GM12878 (cell line): ENCODE results near the gene SEMA3D.

Experiments
- CHD4 ChIP-seq: fragments of 200-600 bp; sonication (generic); IDR thresholded peaks from 2 replicates; pipeline ENCODE4 v1.6.1; 2016; ENCODE audit warnings: mild to moderate bottlenecking
- MXI1 ChIP-seq: fragments of 150-350 bp; IDR thresholded peaks from 2 replicates; pipeline ENCODE4 v1.6.1; 2011; ENCODE audit warnings: low read depth, mild to moderate bottlenecking, inconsistent platforms, low read length, improper control_type of control experiment
- RAD21 ChIP-seq: IDR thresholded peaks from 2 replicates; pipeline ENCODE4 v1.6.1; 2011; ENCODE audit warnings: mild to moderate bottlenecking, low read depth, low read length, moderate library complexity; ENCODE audit not compliant: insufficient read depth
- RAD51 ChIP-seq: fragments of 450-650 bp; IDR thresholded peaks from 2 replicates; pipeline ENCODE4 v1.6.1; 2016; ENCODE audit warnings: moderate library complexity, mild to moderate bottlenecking, inconsistent platforms
- RELA ChIP-seq: fragments of 450-650 bp; IDR thresholded peaks from 2 replicates; pipeline ENCODE4 v1.8.0; 2014; ENCODE audit warnings: borderline replicate concordance; ENCODE audit not compliant: partially characterized antibody
- TF ChIP-seq, protein P1 (sequence below), 3 experiments: IDR thresholded peaks in 2 of 3; conservative IDR thresholded peaks in 1 of 3; 2 replicates each; pipeline ENCODE4 v1.5.1; 2011; ENCODE audit warnings: low read depth in 3 of 3, low read length in 3 of 3, mild to moderate bottlenecking in 3 of 3, control low read depth in 2 of 3, moderate library complexity in 2 of 3, inconsistent platforms in 1 of 3, mixed read lengths in 1 of 3; ENCODE audit not compliant: control insufficient read depth in 2 of 3, insufficient read depth in 1 of 3; ENCODE audit errors: extremely low read depth in 1 of 3
- TF ChIP-seq, protein P2 (sequence below): fragments of 450-650 bp; IDR thresholded peaks from 2 replicates; pipeline ENCODE4 v1.6.1; 2016; ENCODE audit warnings: mild to moderate bottlenecking
- TF ChIP-seq, protein P3 (sequence below): fragments of 150-350 bp; IDR thresholded peaks from 2 replicates; pipeline ENCODE4 v1.6.1; 2016; ENCODE audit warnings: low read depth, low read length

DNA sequence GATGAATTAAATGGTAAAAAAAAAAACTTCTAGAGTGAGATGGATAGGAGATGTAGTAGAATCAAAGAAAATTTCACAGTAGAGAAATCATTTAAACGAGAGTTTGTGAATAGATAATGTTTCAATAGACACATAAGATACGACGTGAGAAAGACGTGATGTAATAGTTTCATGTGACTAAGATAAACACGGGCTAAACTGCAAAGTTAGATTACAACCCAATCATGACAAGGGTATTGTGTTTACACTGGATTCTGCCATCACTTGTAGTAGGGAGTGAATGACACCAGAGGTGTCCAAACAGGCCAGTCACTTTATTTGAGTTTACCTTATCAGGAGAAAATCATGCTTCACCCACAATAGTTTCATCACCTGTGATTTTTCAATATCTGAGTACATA, 21.6 kb downstream of the SEMA3D start:
- TF ChIP-seq, protein P1, sequence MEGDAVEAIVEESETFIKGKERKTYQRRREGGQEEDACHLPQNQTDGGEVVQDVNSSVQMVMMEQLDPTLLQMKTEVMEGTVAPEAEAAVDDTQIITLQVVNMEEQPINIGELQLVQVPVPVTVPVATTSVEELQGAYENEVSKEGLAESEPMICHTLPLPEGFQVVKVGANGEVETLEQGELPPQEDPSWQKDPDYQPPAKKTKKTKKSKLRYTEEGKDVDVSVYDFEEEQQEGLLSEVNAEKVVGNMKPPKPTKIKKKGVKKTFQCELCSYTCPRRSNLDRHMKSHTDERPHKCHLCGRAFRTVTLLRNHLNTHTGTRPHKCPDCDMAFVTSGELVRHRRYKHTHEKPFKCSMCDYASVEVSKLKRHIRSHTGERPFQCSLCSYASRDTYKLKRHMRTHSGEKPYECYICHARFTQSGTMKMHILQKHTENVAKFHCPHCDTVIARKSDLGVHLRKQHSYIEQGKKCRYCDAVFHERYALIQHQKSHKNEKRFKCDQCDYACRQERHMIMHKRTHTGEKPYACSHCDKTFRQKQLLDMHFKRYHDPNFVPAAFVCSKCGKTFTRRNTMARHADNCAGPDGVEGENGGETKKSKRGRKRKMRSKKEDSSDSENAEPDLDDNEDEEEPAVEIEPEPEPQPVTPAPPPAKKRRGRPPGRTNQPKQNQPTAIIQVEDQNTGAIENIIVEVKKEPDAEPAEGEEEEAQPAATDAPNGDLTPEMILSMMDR (IDR thresholded peaks at IDR 0.05 in 2 of 3, conservative IDR thresholded peaks at IDR 0.05 in 1 of 3; ENCODE audit: control insufficient read depth in 2 of 3, extremely low read depth in 1 of 3, insufficient read depth in 1 of 3, low read depth in 3 of 3, low read length in 3 of 3) = no peak
- TF ChIP-seq MXI1 (no peak), CHD4 (no peak), RAD51 (no peak), RELA (no peak), RAD21 (no peak)
- TF ChIP-seq, protein P2, sequence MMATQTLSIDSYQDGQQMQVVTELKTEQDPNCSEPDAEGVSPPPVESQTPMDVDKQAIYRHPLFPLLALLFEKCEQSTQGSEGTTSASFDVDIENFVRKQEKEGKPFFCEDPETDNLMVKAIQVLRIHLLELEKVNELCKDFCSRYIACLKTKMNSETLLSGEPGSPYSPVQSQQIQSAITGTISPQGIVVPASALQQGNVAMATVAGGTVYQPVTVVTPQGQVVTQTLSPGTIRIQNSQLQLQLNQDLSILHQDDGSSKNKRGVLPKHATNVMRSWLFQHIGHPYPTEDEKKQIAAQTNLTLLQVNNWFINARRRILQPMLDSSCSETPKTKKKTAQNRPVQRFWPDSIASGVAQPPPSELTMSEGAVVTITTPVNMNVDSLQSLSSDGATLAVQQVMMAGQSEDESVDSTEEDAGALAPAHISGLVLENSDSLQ = no peak
- TF ChIP-seq, protein P3, sequence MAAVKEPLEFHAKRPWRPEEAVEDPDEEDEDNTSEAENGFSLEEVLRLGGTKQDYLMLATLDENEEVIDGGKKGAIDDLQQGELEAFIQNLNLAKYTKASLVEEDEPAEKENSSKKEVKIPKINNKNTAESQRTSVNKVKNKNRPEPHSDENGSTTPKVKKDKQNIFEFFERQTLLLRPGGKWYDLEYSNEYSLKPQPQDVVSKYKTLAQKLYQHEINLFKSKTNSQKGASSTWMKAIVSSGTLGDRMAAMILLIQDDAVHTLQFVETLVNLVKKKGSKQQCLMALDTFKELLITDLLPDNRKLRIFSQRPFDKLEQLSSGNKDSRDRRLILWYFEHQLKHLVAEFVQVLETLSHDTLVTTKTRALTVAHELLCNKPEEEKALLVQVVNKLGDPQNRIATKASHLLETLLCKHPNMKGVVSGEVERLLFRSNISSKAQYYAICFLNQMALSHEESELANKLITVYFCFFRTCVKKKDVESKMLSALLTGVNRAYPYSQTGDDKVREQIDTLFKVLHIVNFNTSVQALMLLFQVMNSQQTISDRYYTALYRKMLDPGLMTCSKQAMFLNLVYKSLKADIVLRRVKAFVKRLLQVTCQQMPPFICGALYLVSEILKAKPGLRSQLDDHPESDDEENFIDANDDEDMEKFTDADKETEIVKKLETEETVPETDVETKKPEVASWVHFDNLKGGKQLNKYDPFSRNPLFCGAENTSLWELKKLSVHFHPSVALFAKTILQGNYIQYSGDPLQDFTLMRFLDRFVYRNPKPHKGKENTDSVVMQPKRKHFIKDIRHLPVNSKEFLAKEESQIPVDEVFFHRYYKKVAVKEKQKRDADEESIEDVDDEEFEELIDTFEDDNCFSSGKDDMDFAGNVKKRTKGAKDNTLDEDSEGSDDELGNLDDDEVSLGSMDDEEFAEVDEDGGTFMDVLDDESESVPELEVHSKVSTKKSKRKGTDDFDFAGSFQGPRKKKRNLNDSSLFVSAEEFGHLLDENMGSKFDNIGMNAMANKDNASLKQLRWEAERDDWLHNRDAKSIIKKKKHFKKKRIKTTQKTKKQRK = no peak
